GM19397 (cell line): ENCODE results near the gene SPRED2.
A peak's percentile ranks its signal among the peaks of the same experiment; 100 is the strongest.

Experiments used
- ATAC-seq: cut with Tn5 transposase; IDR thresholded peaks from one replicate; pipeline ENCODE4 v1.9.1; 2021; ENCODE audit warnings: mild to moderate bottlenecking, moderate library complexity; ENCODE audit not compliant: unreplicated experiment

Gene SPRED2

DNA sequence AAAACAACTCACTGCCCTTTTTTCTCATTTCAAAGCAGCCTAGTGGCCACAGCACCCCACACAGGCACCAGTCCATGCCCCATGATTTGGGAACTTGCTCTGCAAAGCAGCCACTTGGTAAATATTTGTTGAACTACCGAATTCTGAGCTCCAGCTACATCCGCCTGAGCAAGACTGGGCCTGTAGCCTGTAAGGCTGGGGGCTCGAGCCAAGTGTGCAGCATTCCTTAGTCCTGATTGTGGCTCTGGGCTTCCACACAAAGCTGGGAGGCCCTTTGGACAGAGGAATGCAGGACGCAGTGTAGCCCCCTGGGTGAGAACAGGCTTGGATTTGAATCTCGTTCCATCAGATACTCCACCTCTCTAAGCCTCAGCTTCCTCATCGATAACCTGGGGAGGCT, 116.3 kb downstream of the SPRED2 start:
- no peak for ATAC-seq

DNA sequence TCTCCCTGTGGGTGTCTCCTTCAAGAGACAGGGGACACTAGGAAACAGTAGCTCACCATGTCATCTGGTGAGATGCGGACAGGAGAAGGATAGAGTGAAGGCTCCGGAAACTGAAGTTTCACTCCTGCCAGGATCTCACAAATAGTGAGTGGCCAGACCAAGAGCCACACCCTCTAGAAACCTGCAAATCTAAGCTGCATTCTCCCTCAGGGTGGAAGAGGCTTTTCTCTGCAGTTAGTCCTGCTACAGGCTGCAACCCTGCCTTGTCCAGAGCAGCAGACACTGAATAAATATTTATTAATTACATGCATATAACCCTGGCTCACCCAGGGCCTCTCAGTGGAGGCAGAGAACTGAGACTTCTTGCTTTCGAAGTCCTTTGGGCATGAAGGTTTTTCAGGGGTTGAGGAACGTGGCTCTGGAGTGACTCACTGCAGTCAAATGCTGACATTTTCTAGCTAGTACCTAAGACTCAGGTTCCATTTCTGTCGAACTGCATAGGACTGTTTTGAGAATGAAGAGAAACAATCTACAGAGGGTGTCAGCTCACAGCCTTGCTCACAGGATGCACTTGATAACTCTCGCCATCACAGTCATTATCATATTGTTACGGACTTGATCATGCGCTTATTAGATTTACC, 117.5 kb downstream of the SPRED2 start:
- ATAC-seq = no peak

DNA sequence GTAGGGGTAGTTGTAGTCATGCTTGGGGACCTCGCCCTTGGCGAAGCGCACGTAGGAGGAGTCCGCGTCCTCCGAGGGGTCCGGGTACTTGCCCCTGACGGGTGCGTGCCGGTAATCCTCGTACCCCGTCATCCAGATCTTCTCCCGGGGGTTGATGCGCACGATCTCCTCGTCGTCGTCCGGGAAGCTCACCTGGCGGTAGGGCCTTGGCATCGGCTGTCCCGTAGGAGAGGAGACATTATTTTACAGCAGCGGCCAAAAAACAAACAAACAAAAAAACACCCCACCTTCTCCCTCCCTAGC, 118.5 kb downstream of the SPRED2 start:
- ATAC-seq = no peak

DNA sequence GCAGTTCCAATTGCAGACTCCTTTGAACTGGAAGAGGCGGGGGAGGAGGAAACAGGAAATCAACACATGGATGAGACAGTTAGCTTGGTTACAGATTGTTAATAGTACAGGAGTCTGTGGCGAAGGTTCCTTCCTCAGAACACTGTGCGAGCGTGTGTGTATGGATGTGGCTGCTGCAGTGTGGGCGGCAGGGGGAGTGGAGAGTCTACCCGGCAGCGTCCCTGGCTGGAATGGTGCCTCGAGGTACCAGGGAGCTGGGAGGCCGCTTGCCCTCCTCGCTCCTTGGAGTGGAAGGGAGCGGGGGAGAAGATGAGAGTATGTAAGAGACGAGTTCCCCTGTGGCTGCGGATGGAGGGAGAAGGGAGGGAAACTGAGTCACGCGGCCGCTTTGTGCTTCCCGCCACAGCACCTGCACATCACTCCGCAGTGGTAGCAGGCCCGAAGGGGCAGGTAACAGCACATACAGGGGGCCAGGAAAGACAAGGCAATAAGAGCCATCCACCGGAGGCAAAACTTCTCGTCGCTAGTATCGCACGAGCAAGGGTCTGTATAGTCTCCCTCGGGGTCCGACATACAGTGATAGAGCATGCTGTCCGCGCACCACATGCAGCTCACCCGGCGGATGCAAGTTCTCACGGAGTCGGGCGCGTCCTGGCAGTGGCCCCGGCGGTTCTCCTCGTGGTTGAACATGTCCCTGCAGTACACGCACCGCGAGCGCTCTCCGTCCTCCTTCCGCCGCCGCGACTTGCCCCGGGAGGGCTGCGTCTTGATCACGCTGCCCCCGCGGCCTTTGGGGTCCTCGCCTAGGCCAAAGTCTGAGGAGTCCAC, 119.1 kb downstream of the SPRED2 start:
- ATAC-seq = no peak

- no peak for ATAC-seq
Measured at GRCh38 chr2:65311596-65311995, 120.8 kb downstream of the SPRED2 start.

DNA sequence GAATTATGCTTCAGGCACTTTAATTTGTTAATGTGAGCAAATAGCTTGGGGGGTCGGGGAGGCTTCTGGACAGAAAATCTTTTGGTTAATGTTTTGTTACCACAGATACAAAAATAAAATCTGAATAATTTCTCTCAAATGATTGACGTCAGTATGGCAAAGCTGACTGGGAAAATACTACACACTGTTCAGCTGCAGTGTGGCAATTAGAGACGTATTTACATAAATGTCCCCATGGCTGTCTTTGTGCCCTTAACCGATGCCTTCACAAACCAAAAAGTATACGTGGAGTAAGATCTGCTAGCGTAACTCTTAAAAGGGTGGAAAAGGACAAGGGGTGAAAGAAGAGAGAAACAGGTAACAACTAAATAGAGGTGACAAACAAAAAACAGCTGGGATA, 121.3 kb downstream of the SPRED2 start:
- ATAC-seq = no peak

DNA sequence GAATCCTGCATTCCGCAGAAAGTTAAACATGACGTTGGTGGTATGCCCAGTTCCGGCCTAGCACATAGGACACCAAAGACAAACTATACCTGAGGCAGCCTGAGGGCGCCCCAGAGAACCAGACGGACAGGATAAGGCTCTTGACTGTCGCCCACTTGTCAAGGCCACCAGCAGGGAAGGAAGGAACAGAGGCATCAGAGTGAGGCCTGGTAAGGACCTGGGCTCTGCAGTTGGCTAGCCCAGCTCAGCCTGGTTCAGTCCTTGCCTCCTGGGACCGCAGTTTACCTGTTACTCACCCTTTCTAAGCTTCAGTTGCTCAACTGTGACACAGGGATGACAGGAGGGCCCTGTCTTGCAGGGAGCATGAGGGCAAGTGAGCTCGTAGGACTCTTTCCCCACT, 122.7 kb downstream of the SPRED2 start:
- ATAC-seq = no peak

GRCh38 chr2:65305934-65306333, 126.5 kb downstream of the SPRED2 start:
- ATAC-seq = no peak

DNA sequence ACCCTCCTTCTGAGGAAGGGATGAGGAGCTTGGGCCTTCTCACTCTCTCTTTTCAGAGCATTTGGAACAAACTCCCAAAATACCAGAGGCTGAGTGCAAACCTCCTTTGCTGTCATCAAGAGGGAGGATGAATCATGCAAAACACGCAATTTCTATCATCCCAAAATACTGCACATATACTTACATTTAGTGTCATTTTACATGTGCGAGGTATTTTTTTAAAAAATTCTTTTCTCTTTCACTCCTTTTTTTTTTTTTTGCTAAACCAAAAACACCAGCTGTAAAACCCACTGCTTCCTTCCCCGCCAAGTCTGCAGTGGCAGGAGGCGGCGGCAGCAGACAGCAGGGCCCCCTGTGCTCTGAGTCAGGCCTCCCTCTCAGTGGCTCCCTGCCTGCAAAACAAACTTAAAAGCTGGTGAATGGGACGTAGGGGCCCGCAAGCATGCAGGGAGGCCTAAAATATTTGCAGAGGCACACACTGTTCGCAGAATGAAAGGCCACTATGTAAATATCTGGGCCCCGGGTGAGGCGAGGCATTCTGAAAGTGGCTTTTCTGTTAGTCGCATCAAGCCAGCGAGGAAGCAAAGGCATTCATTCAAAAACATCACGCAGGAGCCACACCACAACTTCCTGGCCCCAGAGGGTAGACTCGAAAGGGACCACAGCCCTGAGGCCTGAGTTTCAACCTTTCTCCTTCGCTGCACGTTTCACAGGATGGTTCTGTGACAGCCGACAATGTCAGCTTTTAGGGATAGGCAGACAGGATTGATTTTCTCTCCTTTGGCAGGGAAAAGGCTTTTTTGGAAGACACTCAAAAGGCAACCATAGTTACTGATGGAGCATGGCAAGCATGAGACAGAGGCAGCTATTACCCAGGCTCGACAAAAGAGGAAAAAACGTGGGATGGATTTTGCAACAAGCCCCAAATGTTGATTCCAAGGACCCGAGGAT, 131.4 kb downstream of the SPRED2 start:
- ATAC-seq = peak; percentile 90

- ATAC-seq = no peak
Measured at GRCh38 chr2:65300134-65300760, 132.2 kb downstream of the SPRED2 start.

- no peak for ATAC-seq
Measured at GRCh38 chr2:65299246-65299645, 133.2 kb downstream of the SPRED2 start.

DNA sequence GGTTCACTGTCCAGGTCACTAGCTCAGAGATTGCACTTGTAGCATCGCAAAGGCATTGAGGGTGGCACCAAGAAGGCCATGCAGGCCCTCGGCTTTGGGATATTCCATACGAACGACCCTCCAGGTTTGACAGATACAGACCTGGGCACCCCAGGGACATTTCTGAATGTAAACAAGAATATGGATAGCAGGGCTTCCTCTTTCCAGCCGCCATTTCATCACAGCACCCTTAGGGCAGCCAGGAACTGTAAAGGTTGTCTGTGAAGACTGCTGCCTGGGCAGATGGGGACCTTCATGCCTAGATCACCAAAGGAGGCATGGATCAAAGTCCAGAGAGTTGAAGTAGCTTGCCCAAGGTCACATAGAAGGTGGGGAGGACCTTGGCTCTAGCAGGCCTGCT, 134.3 kb downstream of the SPRED2 start:
- ATAC-seq = no peak

DNA sequence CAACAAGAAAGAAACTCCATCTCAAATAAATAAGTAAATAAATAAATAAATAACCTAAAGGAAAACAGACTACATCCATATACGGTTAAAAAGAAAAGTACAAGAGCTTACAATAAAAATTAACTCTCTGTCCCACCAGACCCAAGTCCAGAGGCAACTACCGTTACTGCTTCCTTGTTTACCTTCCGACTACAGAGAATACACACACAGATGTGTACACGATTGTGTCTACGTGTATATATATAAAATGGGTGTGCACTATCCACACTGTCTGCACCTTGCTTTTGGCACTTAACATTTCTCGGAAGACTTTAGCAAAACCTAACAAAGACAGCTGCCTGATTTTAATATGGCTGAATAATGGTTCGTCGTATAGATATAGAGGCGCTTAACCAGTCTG, 134.9 kb downstream of the SPRED2 start:
- no peak for ATAC-seq

- ATAC-seq = no peak
Measured at GRCh38 chr2:65296971-65297370, 135.4 kb downstream of the SPRED2 start.

DNA sequence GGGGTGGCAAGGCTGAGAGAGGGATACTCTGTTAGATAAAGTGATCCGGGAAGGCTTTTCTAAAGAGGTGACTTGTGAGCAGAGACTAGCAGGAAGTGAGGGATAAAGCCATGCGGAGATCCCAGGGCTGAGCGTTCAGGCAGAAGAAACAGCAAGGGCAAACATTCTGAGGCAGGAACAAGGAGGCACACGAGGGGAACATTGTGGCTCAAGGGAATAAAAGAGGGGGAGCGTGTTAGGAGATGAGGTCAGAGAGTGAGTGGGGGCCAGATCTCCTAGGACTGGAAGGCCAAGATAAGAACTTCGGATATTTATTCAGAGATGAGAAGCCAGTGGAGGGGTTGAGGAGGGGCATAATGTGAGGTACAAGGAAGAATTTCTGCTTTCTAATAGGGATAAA, 137.7 kb downstream of the SPRED2 start:
- ATAC-seq = no peak

DNA sequence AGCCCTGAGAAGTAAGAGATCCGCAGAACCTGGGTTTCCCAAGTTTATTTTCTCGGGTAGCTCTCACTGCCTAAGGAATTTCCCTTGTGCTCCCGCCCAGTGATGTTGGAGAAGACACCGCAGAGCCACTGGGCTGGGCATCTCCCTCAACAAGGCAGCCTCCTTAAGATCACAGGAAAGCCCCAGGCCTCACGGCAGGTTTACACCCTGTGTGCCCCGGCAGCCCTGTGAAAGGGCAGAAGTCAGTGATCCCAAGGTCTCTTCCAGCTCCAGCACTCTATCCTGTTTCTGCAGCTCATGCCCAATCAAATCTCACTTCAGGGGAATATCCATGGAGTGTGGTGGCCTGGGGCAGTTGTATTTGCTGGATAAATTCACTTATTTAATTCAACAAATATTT, 138.3 kb downstream of the SPRED2 start:
- no peak for ATAC-seq

DNA sequence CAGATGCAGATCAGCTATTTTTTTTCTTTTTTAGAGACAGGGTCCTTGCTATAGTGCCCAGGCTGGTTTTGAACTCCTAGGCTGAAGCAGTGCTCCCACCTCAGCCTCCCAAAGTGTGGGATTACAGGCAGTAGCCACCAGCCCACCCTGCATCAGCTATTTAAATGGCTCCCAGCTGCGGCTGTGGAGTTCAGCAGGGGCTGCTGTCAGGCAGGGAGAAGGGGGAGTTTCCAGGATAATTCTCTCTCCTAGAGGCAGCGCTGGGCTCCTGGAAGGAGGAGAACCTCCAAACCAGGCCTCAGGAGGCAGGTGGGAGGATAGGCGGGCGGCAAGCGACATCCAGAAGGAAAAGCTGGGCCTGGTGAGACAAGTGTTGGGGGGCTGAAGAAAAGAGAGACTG, 139.0 kb downstream of the SPRED2 start:
- no peak for ATAC-seq

- ATAC-seq = no peak
Measured at GRCh38 chr2:65292461-65293011, 139.9 kb downstream of the SPRED2 start.

DNA sequence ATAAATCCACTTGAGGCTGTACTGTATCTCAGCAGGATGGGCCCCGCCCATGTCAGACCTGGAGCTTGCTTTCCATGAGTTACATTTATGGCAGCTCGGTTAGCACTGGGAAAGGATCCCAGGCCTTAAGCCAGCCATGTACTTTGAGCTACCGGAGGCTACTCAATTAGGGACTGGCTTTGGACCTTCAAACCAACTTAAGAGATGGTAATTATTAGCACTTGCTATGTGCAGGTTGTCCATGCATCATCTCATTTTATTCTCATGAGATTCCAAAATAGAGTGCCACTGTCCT, 140.3 kb downstream of the SPRED2 start:
- no peak for ATAC-seq

DNA sequence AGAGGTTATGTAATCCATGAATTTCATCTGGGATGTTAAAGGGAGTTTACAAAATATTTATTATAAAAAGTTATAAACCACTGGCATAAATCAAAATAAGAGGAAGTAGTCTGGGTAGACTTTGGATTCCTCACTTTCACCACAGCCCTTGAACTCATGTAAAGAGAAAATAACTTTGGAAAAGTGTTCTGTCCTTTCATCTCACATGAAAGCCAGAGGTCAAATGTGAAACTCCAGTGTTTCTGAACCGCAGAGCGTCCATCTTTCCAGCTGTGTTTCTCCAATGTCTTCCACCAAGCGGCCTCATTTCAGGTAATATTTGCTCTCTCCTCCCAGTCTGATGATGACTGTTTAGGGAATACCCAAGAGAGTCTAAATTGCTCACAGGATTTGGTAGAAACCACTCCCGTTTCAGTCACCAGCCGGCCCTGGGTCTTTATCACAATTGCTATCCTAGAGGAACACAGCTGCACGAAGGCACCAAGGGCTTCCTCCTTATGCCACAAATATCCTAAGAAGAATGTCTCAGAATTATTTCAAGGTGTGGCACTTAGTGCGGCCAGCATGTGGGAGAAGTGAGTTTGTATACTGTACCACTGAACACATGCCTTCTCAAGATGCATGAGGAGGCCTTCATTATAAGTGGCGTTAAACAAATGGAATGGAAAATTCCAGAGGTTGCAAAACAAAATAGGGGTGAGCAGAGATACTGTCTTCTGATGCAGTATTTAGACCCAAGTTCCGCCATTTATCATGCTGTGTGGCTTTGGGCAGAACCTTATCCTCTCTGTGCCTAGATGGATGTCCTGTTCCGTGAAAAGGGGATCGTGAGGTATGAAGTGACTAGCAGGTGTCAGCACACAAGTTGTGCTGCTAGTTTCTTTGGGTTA, 140.9 kb downstream of the SPRED2 start:
- no peak for ATAC-seq
